ENCODE measurements around the gene SP2. TPM values are rescaled to one million over a fixed set of nuclear protein-coding genes. Genes with fewer than 3 reads are reported as not detected.

Gene SP2
- total and polyA plus RNA-seq, 5 experiments from 2014 or later, result 4.5 to 31.7 (median 13.0) TPM

DNA sequence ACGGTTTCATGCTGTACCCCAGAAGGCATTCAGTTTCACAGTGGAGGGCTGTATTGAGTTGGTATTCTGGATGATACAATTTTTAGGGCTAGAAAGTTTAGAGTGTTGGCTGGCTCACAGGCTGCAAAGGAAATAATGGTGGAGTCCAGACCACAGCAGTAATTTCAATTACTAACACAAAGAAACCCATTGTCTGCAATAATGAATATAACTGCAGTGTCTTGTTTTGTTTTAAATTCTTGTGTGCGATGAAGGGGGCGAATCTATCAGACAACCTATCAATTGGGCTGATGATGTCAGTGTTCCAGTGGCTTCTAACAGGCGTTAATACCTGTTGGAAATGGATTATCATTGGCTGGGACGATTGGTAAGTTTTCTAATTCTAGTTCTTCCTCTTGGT, 1.5 kb downstream of the SP2 start:
- DNase-seq (no peak), ATAC-seq (no peak)
- H3K27ac Mint-ChIP-seq, result peak overlapping the region in 8 of 10 donors; percentile 91 to 100 (median 98)
- H3K4me3 Mint-ChIP-seq, result peak overlapping the region; percentile 89 to 100 (median 95)
- H3K36me3 Mint-ChIP-seq, result peaks cover 0 to 43% (median 5%) of the 10 kb centered on the region in 3 donors
- H3K4me1 Mint-ChIP-seq, result peaks cover 29 to 69% (median 65%) of the 10 kb centered on the region in 4 donors
- POLR2A ChIA-PET, result interaction anchor here (2.9 to 9.5 kb wide), 2 partner anchors 46 to 54 kb away, joined by 70 to 203 read pairs; partner anchors contain the start of genes PNPO, SCRN2 and SP6
- H3K27me3 Mint-ChIP-seq, result peaks cover 0 to 3% (median 0%) of the 10 kb centered on the region in 5 donors
- H3K9me3 Mint-ChIP-seq, result no peaks in the 10 kb centered on the region

DNA sequence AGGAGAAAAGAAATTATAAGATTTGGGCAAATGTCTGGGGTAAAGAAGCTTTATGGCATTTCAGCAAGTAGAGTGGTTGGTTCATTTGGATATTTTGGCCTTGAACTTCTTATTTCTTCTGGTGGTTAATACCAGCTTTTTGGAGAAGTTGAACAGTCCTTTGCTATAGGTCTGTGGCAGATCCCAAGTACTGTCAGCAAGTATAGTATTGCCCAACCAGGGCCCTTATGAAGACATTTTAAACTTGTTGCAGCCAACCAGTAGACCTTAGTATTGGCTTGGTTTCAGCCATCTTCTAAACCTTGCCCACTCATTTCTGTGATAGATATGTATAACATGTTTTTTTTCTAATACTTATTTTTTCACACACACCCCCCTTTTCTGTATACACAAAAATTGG, 2.2 kb downstream of the SP2 start:
- Mint-ChIP-seq H3K9me3 (no peaks in the 10 kb centered on the region), H3K4me1 (peaks cover 29 to 72% (median 68%) of the 10 kb centered on the region in 4 donors), H3K27ac (peak overlapping the region in 4 of 10 donors; percentile 5 to 100 (median 55)), H3K4me3 (peak overlapping the region in 1 of 10 donors; percentile 92), H3K36me3 (peaks cover 0 to 44% (median 7%) of the 10 kb centered on the region in 3 donors), H3K27me3 (peaks cover 0 to 3% (median 0%) of the 10 kb centered on the region in 5 donors)
- no peak for ATAC-seq
- DNase-seq, result no peak
- POLR2A ChIA-PET, result no interaction called here

DNA sequence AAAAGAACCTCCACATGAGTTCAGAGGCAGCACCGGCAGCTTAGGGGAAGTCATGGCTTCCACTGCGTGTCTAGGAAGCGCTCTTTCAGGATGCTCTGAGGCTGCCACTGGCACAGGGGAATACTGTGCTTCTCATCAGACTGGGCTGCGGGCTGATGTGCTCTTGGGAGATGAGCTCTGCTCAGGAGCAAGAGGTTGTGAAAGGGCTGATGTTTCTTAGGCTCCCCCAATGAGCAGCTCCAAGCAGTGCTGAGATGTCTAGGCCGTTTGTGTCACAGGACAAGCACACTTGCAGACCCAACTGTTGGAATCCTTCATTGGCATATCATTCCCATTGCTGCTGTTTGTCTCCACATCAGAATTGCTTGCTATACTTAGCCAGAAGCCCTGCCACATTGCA, 3.6 kb downstream of the SP2 start:
- POLR2A ChIA-PET, result interaction anchor here (0.6 kb wide), 1 partner anchor 14 kb away, joined by 3 read pairs; no protein-coding TSS in a partner anchor
- ATAC-seq, result no peak

DNA sequence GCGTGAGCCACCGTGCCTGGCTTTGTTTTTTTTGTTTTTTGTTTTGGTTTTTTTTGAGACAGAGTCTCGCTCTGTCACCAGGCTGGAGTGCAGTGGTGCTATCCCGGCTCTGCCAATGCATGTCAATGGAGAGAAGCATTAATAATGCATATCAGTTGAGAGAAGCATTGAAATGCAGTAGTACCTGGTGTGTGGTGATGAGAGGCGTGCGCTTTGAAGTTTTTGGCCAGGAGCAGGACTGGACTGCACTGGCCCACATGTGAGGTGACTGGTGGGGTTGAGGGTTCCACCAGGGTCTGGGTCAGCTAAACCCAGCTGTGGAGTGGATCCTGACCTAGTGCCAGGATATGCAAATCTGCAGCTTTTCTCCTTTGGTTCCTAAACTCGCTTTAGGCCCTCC, 5.4 kb downstream of the SP2 start:
- ATAC-seq (no peak), DNase-seq (no peak)
- peaks cover 0 to 65% (median 7%) of the 10 kb centered on the region in 3 donors for H3K36me3 Mint-ChIP-seq
- POLR2A ChIA-PET, result interaction anchor here (0.7 to 1.0 kb wide), 2 partner anchors 37 to 69 kb away, joined by 3 to 5 read pairs; partner anchors contain the start of gene CDK5RAP3
- H3K27me3 Mint-ChIP-seq, result no peaks in the 10 kb centered on the region
- H3K9me3 Mint-ChIP-seq, result no peaks in the 10 kb centered on the region
- H3K27ac Mint-ChIP-seq, result no peak overlapping the region
- no peak overlapping the region for H3K4me3 Mint-ChIP-seq
- peaks cover 36 to 81% (median 69%) of the 10 kb centered on the region in 4 donors for H3K4me1 Mint-ChIP-seq

More for the DNA sequence above, 3.6 kb downstream of the SP2 start:
- Mint-ChIP-seq H3K4me3 (no peak overlapping the region), H3K9me3 (no peaks in the 10 kb centered on the region), H3K4me1 (peaks cover 28 to 70% (median 64%) of the 10 kb centered on the region in 4 donors), H3K27me3 (peaks cover 0 to 3% (median 0%) of the 10 kb centered on the region in 5 donors), H3K36me3 (peaks cover 0 to 53% (median 7%) of the 10 kb centered on the region in 3 donors), H3K27ac (peak overlapping the region in 1 of 10 donors; percentile 29)
- no peak for DNase-seq

DNA sequence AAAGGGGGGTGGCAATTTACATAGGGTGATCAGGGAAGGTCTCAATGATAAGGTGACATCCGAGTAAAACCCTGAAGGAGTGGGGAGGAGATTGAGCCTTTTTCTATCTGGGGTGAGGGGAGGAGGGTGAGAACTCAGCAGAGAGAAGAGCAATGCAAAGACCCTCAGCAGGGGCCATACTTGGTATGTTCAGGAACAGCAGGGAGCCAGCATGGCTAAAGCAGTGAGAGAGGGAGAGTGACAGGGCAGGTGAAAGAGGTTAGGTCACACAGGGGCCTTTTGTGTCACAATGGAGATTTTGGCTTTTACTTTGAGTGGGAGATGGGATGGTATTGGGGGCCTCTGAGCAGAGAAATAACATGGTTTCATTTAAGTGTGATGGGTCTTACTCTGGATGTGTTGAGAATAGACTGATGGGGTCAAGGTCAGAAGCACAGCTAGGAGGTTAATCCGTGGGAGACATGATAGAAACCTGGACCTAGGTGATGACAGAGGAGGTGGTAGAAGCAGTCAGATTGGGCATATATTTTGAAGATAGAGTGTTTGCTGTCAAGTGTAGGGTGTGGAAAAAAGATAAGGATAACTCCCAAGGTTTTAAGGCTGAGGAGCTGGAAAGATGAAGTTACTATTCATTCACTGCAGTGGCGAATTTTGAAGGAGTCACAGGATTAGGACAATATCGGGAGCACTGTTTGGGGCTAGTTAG, 6.2 kb downstream of the SP2 start:
- Mint-ChIP-seq H3K9me3 (no peaks in the 10 kb centered on the region), H3K36me3 (peaks cover 0 to 70% (median 9%) of the 10 kb centered on the region in 3 donors), H3K4me1 (peaks cover 40 to 82% (median 70%) of the 10 kb centered on the region in 4 donors), H3K4me3 (no peak overlapping the region), H3K27ac (peak overlapping the region in 2 of 10 donors; percentile 19 to 58), H3K27me3 (no peaks in the 10 kb centered on the region)
- no peak for DNase-seq
- ATAC-seq, result no peak
- POLR2A ChIA-PET, result no interaction called here

DNA sequence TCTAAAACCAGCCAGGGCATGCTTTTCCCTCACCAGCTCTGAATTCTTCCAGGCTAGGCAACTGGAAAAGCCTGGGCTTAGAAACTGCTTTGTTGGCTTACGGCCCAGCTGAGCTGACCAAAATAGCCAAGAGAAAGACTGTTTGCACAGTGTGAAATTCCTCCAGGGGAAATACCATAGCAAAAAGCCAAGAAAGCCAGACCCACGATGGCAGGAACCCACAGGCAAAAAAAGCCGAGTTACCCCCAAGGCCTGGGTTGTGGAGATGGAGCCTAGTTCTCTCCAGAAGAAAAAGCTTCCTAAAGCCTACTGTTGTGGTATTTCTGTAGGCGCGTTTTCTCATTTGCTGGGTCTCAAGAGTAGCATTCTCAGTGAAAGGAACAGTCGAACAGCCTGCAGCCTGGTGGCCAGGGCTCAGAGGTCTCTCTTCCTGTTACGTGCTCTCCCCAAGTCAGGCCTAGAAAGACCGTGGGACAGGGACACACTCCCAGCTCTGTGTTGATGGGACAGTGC, 9.2 kb downstream of the SP2 start:
- ATAC-seq (no peak), DNase-seq (no peak)
- H3K4me3 Mint-ChIP-seq, result no peak overlapping the region
- H3K36me3 Mint-ChIP-seq, result peaks cover 0 to 66% (median 5%) of the 10 kb centered on the region in 3 donors
- no peaks in the 10 kb centered on the region for H3K9me3 Mint-ChIP-seq
- no peaks in the 10 kb centered on the region for H3K27me3 Mint-ChIP-seq
- H3K27ac Mint-ChIP-seq, result peak overlapping the region in 3 of 10 donors; percentile 42 to 85 (median 80)
- POLR2A ChIA-PET, result interaction anchor here (1.9 kb wide), 1 partner anchor 10 kb away, joined by 12 read pairs; the partner anchor contains the start of gene SP2
- H3K4me1 Mint-ChIP-seq, result peaks cover 38 to 77% (median 53%) of the 10 kb centered on the region in 4 donors

DNA sequence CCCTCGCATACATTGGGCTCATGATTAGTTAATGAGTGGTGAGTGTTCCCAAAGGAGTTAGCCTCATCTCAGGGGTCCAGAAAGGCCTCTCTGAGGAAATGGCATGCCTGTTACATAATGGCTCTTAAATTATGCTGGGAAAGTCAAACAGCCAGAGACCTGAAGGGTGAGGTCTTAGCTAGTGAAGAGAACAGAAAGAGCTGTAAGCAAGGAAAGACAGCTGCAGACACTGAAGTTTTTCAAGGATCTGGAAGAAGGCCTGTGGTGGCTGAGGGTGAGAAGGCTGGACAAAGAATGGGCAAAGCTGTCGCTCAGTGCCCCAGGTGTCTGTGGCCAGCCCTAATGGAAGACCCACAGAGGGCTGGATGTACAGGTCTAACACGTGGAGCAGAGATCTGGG, 10.4 kb downstream of the SP2 start:
- H3K4me3 Mint-ChIP-seq, result peak overlapping the region in 1 of 10 donors; percentile 39
- H3K27ac Mint-ChIP-seq, result peak overlapping the region in 4 of 10 donors; percentile 30 to 80 (median 47)
- H3K9me3 Mint-ChIP-seq, result no peaks in the 10 kb centered on the region

DNA sequence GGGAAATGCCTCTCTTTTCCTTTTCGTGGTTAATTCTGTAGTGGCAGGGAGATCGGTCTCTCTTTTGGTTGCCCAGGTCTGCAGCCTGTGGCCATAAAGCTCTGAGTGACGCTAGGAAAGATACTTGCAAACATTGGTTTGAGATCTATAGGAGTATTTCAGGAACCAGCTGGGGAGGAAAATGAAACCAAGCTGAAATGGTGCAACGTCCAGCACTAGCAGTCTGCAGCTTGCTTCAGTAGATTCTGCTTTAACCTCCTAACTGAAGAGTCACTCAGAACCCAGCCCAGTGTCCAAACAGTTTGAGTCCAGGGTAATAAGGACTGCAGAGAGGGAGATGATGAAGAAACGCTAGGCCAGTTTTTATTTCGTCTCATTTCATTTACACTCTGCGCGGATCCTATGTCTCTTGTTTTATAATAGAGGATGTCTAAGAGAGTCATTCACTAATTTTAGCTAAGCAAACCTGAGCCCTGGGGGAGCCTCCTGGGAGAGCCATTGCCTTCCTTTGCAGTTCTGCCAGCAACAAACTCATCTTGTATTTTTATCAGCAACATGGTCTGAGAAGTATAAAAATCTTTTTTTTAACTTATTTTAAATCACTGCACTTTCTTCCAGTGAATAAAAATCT, 12.0 kb downstream of the SP2 start:
- ATAC-seq (no peak), DNase-seq (no peak)
- Mint-ChIP-seq H3K4me3 (no peak overlapping the region), H3K9me3 (no peaks in the 10 kb centered on the region), H3K4me1 (peaks cover 34 to 67% (median 44%) of the 10 kb centered on the region in 4 donors), H3K27ac (peak overlapping the region in 1 of 10 donors; percentile 83), H3K36me3 (peaks cover 0 to 58% (median 5%) of the 10 kb centered on the region in 3 donors), H3K27me3 (no peaks in the 10 kb centered on the region)
- POLR2A ChIA-PET, result interaction anchor here (0.7 to 1.1 kb wide), 2 partner anchors 13 to 1302 kb away, joined by 3 to 5 read pairs; partner anchors contain the start of genes ABI3, GNGT2 and SP2

More for the DNA sequence above, 10.4 kb downstream of the SP2 start:
- Mint-ChIP-seq H3K4me1 (peaks cover 39 to 76% (median 52%) of the 10 kb centered on the region in 4 donors), H3K27me3 (no peaks in the 10 kb centered on the region), H3K36me3 (peaks cover 0 to 60% (median 5%) of the 10 kb centered on the region in 3 donors)
- ATAC-seq, result no peak
- DNase-seq, result no peak
- POLR2A ChIA-PET, result no interaction called here

DNA sequence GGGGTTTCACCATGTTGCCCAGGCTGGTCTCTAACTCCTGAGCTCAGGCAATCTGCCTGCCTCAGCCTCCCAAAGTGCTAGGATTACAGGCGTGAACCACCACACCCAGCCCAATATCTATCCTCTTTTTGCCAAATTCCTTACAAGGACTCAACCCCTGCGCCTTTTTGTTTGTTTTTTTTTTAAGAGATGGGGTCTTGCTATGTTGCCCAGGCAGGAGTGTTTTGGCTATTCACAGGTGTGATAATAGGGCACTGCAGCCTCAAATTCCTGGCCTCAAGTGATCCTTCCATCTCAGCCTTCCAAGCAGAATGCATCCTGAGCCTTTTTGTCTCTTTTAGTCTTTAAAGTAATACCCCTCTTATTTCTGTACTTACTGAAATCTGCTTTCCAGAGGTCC, 17.0 kb downstream of the SP2 start:
- H3K4me1 Mint-ChIP-seq, result peaks cover 8 to 33% (median 20%) of the 10 kb centered on the region in 4 donors
- no peak for DNase-seq
- no peaks in the 10 kb centered on the region for H3K27me3 Mint-ChIP-seq
- POLR2A ChIA-PET, result no interaction called here
- H3K9me3 Mint-ChIP-seq, result no peaks in the 10 kb centered on the region
- no peak overlapping the region for H3K4me3 Mint-ChIP-seq
- H3K36me3 Mint-ChIP-seq, result peaks cover 0 to 66% (median 10%) of the 10 kb centered on the region in 3 donors
- ATAC-seq, result no peak
- peak overlapping the region in 3 of 10 donors; percentile 29 to 73 (median 69) for H3K27ac Mint-ChIP-seq

DNA sequence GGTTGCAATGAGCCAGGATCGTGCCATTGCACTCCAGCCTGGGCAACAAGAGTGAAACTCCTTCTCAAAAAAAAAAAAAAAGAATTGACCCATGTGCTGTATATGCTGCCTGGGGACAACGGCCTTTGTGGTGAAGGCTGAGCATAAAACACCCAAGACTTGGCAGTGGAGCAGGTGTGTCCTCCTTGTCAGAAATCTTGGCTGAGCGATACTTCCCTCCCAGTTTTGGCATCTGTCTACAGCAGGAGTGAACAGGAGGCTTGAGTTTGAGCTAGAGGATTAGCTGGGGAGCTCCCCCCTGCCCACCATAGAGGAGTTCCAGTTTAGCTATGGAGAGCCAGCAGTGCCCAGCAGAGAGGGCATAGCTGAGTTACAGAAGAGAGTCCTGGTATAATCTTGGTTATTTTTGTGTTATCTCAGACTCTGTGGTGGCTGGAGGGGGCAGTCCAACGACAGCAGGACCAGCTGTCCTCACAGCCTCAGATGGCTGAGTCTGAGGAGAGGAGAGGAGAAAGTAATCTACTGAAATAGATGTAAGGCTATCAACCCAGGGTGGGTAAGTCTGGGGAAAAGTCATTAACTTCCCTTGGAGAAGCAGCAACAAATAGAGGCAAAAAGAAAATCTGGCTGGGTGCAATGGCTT, 18.4 kb downstream of the SP2 start:
- POLR2A ChIA-PET, result interaction anchor here (0.7 to 1.1 kb wide), 4 partner anchors 15 to 27 kb away, joined by 3 to 4 read pairs (median 4); partner anchors contain the start of genes PNPO and SP2
- Mint-ChIP-seq H3K27me3 (no peaks in the 10 kb centered on the region), H3K27ac (peak overlapping the region; percentile 3 to 89 (median 70)), H3K4me1 (peaks cover 6 to 26% (median 15%) of the 10 kb centered on the region in 4 donors), H3K9me3 (no peaks in the 10 kb centered on the region), H3K4me3 (no peak overlapping the region), H3K36me3 (peaks cover 0 to 67% (median 9%) of the 10 kb centered on the region in 3 donors)
- no peak for DNase-seq
- ATAC-seq, result no peak

DNA sequence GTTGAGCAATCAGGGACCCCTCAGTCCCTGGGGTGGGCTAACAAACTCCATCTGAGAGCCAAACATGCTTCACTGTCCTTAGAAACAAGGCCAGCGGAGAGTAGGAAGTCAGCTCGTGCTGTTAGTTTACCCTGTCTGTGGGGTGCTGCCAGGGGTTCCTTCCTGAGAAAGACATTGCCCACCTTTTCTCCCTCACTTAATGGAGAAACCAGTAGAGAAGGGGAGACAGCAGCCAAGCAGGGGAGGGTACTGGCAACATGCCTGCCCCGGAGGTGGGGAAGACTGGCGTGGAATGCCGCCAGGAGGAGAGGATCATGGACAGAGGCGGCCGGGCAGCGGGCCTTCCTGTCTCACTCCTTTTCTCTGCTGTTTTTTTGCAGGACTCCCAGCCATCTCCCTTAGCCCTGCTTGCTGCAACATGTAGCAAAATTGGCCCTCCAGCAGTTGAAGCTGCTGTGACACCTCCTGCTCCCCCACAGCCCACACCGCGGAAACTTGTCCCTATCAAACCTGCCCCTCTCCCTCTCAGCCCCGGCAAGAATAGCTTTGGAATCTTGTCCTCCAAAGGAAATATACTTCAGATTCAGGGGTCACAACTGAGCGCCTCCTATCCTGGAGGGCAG, 19.9 kb downstream of the SP2 start:
- H3K27ac Mint-ChIP-seq, result peak overlapping the region in 5 of 10 donors; percentile 36 to 78 (median 49)
- no peak for DNase-seq
- peaks cover 0 to 71% (median 12%) of the 10 kb centered on the region in 3 donors for H3K36me3 Mint-ChIP-seq
- POLR2A ChIA-PET, result interaction anchor here (1.2 kb wide), 1 partner anchor 20 kb away, joined by 4 read pairs; the partner anchor contains the start of gene SP2
- H3K4me3 Mint-ChIP-seq, result no peak overlapping the region
- ATAC-seq, result no peak
- H3K4me1 Mint-ChIP-seq, result peaks cover 6 to 14% (median 14%) of the 10 kb centered on the region in 4 donors
- no peaks in the 10 kb centered on the region for H3K9me3 Mint-ChIP-seq
- H3K27me3 Mint-ChIP-seq, result no peaks in the 10 kb centered on the region
